HG03175 (cell line): ENCODE measurements around the gene MMS19.

ENCODE experiments used
- ATAC-seq: cut with Tn5 transposase; IDR thresholded peaks from one replicate; pipeline ENCODE4 v1.9.1; 2021; ENCODE audit warnings: mild to moderate bottlenecking, moderate library complexity; ENCODE audit not compliant: unreplicated experiment

Gene MMS19

GRCh38 chr10:97525683-97526110 is 27.5 kb upstream of the MMS19 start:
- no peak for ATAC-seq

DNA sequence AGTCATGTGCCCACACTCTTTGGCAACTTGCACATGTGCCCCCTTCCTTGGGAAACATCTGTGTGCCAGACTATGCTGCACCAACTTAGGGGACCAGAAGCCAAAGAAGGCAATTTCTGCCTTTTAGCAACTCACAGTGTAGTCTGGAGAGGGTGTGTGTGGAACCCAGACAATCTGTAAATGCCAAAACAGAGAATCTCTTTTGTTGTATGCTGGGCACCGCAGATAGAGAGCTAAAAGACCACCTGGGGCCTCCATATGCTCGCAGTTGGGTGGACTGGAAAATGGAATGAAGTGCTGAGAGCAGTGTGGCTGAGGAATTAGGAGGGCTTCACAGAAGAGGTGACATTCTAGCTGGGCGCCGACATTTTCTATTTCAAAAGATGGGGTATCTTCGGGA is 26.9 kb upstream of the MMS19 start:
- no peak for ATAC-seq

GRCh38 chr10:97522937-97523336 is 24.7 kb upstream of the MMS19 start:
- no peak for ATAC-seq

GRCh38 chr10:97522071-97522470 is 23.8 kb upstream of the MMS19 start:
- ATAC-seq = no peak

- ATAC-seq = no peak
These were observed 22.9 kb upstream of the MMS19 start for GRCh38 chr10:97520978-97521761.

- ATAC-seq = no peak
These were observed 22.3 kb upstream of the MMS19 start for GRCh38 chr10:97520520-97520919.

- ATAC-seq = no peak
These were observed 21.1 kb upstream of the MMS19 start for GRCh38 chr10:97519342-97519741.

- no peak for ATAC-seq
These were observed 20.2 kb upstream of the MMS19 start for GRCh38 chr10:97518301-97519043.

DNA sequence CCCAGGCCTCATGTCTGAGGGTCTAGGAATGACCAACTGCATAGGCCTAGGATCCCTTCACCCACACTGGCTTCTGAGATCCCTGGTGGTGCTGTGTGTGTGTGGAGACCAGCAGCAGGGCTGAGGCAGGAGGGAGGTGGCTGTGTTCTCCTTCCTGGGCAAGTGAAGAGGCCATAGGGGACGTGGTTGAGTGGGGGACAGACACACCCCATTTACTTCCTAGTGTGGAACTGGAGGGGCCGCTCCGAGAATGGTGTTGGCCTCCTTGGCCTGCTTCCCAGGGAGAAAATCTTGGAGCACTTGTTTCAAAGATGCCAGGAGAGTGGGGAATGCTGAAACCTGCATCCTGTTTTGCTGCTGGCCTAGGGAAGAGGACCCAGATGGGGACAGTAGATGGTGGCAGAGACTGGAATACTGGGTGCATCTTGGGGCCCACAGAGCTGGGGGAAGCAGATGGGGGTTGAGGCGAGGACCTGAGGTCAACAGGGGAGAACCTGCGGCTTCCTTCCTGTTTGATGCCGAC is 19.6 kb upstream of the MMS19 start:
- ATAC-seq = no peak

GRCh38 chr10:97517096-97517750 is 19.0 kb upstream of the MMS19 start:
- ATAC-seq = no peak

DNA sequence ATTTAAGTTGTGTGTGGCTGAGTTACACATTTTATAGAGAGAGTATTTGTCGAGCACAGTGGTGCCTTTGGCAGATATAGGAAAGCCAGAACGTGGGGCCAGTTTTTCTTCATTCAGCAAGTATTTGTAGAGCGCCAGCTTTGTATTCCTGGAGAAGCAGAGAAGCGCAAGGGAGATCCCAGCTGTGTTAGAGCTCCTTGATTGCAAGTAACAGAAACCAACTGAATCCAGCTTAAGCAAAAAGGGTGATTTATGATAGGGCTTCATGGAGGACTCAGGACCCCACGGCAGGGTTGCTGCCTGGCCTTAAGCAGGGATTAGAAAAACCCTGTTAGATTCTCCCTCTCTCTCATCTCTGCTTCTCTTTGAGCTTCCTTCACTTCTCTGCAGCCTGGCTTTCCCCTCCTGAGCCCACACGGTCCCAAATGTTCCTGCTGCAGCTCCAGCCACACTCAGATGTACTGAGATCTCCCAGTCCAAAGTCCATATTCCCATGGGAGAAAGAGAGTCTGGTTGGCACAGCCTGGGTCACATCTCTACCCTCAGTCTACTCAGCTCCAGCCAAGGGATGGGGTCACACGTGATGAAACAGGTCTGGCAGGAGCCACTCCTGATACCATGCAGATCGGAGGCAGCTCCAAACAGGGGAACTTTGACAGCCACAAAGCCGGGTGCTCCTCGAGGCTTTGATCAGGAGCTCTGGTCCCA is 17.2 kb upstream of the MMS19 start:
- no peak for ATAC-seq

- no peak for ATAC-seq
These were observed 16.1 kb upstream of the MMS19 start for GRCh38 chr10:97514344-97514743.

DNA sequence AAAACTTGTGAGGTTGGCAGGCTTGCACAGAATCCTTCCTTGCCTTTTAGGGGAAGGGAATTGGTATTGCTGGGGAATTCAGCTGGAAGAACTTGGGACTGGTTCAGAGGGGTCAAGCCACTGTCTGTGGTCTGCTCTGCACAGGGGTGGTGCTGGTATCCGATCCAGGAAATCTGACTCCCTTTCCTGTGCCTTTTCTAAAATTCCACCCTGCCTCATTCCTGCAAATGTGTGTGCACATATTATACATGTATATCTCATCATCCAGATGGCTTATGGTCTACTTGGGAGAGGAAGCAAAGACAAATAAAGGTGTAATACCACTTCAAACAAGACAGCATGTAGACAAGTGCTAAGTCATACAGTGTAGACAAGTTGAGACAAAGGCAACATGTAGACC is 14.8 kb upstream of the MMS19 start:
- no peak for ATAC-seq

- ATAC-seq = no peak
These were observed 13.7 kb upstream of the MMS19 start for GRCh38 chr10:97511711-97512440.

DNA sequence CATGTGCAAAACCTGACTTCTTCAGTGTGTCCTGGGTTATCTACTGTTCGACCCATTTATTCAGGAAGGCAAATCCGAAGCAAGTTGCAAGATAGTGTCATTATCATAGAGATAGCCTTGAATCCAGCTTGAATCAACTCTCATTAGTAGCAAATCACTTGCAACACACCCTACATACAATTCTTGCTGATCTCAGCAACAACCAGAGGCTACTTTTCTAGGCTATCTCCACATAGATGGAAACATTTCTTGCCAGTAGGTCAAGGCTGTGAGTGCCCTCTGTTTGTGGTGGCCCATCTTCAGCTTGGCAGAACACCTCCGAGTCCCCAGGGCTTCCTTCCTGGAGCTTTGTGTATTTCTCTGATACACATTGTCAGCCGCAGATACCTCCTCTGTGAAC is 12.5 kb upstream of the MMS19 start:
- no peak for ATAC-seq

- ATAC-seq = no peak
These were observed 11.0 kb upstream of the MMS19 start for GRCh38 chr10:97509120-97509680.

DNA sequence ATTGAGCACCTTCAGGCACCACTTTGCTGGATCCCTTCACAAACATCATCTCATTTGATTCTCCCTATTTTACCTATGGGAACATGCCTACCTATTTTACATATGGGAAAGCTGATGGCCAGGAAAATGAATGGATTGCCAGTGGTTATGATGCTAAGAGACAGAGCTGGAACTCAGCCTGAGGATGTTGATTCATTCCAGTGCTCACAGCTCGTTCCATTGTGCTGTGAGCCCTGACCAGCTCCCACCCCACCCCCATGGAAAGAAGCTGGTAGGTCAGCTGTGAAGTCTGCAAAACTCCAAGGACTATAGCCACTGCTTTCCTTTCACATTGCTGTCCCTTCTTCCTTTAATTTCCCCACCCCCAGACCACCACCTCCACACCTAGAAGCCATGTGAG is 10.1 kb upstream of the MMS19 start:
- no peak for ATAC-seq

GRCh38 chr10:97506199-97506991 is 8.2 kb upstream of the MMS19 start:
- ATAC-seq = no peak

DNA sequence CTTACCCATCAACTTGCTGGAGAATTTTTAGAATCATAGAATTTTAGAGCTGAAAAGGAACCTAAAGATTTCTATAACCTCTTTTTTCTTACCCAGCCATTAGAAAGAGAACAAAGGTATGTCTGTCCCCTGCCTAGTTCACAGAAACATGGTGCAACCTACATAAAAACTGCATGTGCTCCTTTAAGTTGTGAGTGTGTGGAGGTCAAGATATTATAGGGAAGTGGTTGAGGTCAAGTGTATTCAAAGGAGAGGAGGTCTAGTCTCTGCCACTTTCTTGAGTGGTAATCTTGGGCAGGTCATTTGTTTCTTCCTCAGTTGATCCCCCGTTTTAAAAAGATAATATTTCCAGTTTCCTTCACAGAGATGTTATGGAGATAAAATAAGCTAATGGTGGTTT is 6.9 kb upstream of the MMS19 start:
- ATAC-seq = no peak
